Keratinocyte (primary cell): Measurements from ENCODE around the gene TMEM9B. TPM values are rescaled to one million over a fixed set of nuclear protein-coding genes. Genes with fewer than 3 reads are reported as not detected.

Experiments
- DNase-seq: peaks from one replicate; pipeline ENCODE4 v3.0.0-alpha.2; 2011; ENCODE audit warnings: low read depth, missing footprints, low spot score
- FAIRE-seq: peaks from 2 replicates; lab custom pipeline; 2011; peaks lifted over from hg19 to GRCh38; lab: Jason Lieb, UNC
- H2AFZ ChIP-seq: 2 replicates; pipeline ENCODE4 v1.6.0; 2012; ENCODE audit warnings: low read length, control low read depth, inconsistent platforms; ENCODE audit not compliant: control insufficient read depth
- H3K27ac ChIP-seq: 2 replicates; pipeline ENCODE4 v1.5.1; 2011; ENCODE audit warnings: low read length; ENCODE audit not compliant: control insufficient read depth, insufficient read depth
- H3K27me3 ChIP-seq: 3 replicates; pipeline ENCODE4 v1.6.0; 2011; ENCODE audit warnings: low read length; ENCODE audit not compliant: control insufficient read depth, insufficient read depth; ENCODE audit errors: extremely low read depth
- H3K36me3 ChIP-seq, 2 experiments: 2 replicates in 1 of 2; 3 replicates in 1 of 2; pipeline ENCODE4 v1.5.1; 2011; ENCODE audit warnings: low read length in 2 of 2, mild to moderate bottlenecking in 1 of 2; ENCODE audit not compliant: control insufficient read depth in 2 of 2, insufficient read depth in 2 of 2; ENCODE audit errors: extremely low read depth in 1 of 2
- H3K4me1 ChIP-seq: 3 replicates; pipeline ENCODE4 v1.5.1; 2011; ENCODE audit warnings: low read length; ENCODE audit not compliant: control insufficient read depth, insufficient read depth; ENCODE audit errors: extremely low read depth
- H3K4me2 ChIP-seq: 3 replicates; pipeline ENCODE4 v1.6.0; 2011; ENCODE audit warnings: low read depth, low read length; ENCODE audit not compliant: control insufficient read depth, insufficient read depth; ENCODE audit errors: extremely low read depth
- H3K4me3 ChIP-seq, 3 experiments: fragments of 200-600 bp in 1 of 3; sonication (generic) in 1 of 3; 2 replicates in 2 of 3; 3 replicates in 1 of 3; pipeline ENCODE4 v1.5.1; 2011 to 2016; ENCODE audit warnings: low read length in 3 of 3, mild to moderate bottlenecking in 3 of 3, control low read depth in 2 of 3, inconsistent platforms in 1 of 3, low read depth in 1 of 3, mixed read lengths in 1 of 3, mixed run types in 1 of 3, moderate library complexity in 1 of 3; ENCODE audit not compliant: control insufficient read depth in 2 of 3, insufficient read depth in 2 of 3; ENCODE audit errors: extremely low read depth in 1 of 3
- H3K79me2 ChIP-seq: 2 replicates; pipeline ENCODE4 v1.6.0; 2012; ENCODE audit warnings: low read length; ENCODE audit not compliant: control insufficient read depth, insufficient read depth
- H3K9ac ChIP-seq: 3 replicates; pipeline ENCODE4 v1.6.0; 2011; ENCODE audit warnings: low read length; ENCODE audit not compliant: control insufficient read depth, insufficient read depth; ENCODE audit errors: extremely low read depth
- H3K9me1 ChIP-seq: 3 replicates; pipeline ENCODE4 v1.6.0; 2011; ENCODE audit warnings: low read length; ENCODE audit not compliant: control insufficient read depth, insufficient read depth; ENCODE audit errors: extremely low read depth
- H3K9me3 ChIP-seq: 2 replicates; pipeline ENCODE4 v1.5.1; 2012; ENCODE audit warnings: low read depth, low read length; ENCODE audit not compliant: control insufficient read depth
- H4K20me1 ChIP-seq: 3 replicates; pipeline ENCODE4 v1.6.0; 2011; ENCODE audit warnings: low read length; ENCODE audit not compliant: control insufficient read depth, insufficient read depth; ENCODE audit errors: extremely low read depth
- CTCF ChIP-seq, 3 experiments: IDR thresholded peaks in 1 of 3; conservative IDR thresholded peaks in 1 of 3; optimal IDR thresholded peaks in 1 of 3; 2 replicates in 2 of 3; 3 replicates in 1 of 3; pipeline versions ENCODE3 to v1.5.1; 2011; ENCODE audit warnings: low read length in 3 of 3, mild to moderate bottlenecking in 3 of 3, moderate library complexity in 2 of 3, control low read depth in 1 of 3, inconsistent platforms in 1 of 3; ENCODE audit not compliant: insufficient read depth in 2 of 3; ENCODE audit errors: extremely low read depth in 1 of 3
- EZH2 ChIP-seq: IDR thresholded peaks from one replicate; pipeline ENCODE4 v1.6.1; 2012; ENCODE audit warnings: inconsistent platforms, mild to moderate bottlenecking, low read length, moderate library complexity
- dilution Hi-C: fragments of 300-500 bp; cut with MboI; formaldehyde crosslinking; loops from one replicate; pipeline ENCODE4 v1.7.0; 2020; ENCODE audit warnings: low sequenced_read_pairs; ENCODE audit not compliant: extremely low pct_ligation_motif_present
- polyA plus RNA-seq, 5 experiments: library from polyadenylated mRNA; depleted of rRNA in 3 of 5; stranded (reverse) in 3 of 5; stranded (forward) in 1 of 5; unstranded in 1 of 5; fragments of >200 nt; gene quantifications; 1 replicate in 1 of 5; 2 replicates in 3 of 5; 3 replicates in 1 of 5; pipeline versions ENCODE4 v1.2.1 to v1.2.3, GENCODE V29; 2011 to 2012; ENCODE audit warnings: missing spikeins in 2 of 5, low read depth in 1 of 5, low replicate concordance in 1 of 5

TMEM9B gene
- polyA plus RNA-seq, 1 donor (not counting 4 experiments of a cell fraction or from before 2014, with no cell fraction given): 60.8 TPM

- no peak overlapping the region for H3K9ac ChIP-seq
- no peaks in the 10 kb centered on the region for H3K36me3 ChIP-seq
- H3K4me2 ChIP-seq: peak overlapping the region; percentile 95
- H3K27ac ChIP-seq: peak overlapping the region; percentile 4
- FAIRE-seq (no peak), DNase-seq (no peak)
- H2AFZ ChIP-seq: no peak overlapping the region
- H3K4me3 ChIP-seq: peak overlapping the region in 2 of 3 experiments; percentile 79 to 81
- H3K79me2 ChIP-seq: peaks cover 41% of the 10 kb centered on the region
- no peaks in the 10 kb centered on the region for H3K9me3 ChIP-seq
- H3K9me1 ChIP-seq: no peaks in the 10 kb centered on the region
- H3K4me1 ChIP-seq: peaks cover 12% of the 10 kb centered on the region
- no peaks in the 10 kb centered on the region for H3K27me3 ChIP-seq
- H4K20me1 ChIP-seq: no peaks in the 10 kb centered on the region
- TF ChIP-seq EZH2 (no peak), CTCF (optimal IDR thresholded peaks at IDR 0.05 in 1 of 3, IDR thresholded peaks at IDR 0.05 in 1 of 3, conservative IDR thresholded peaks at IDR 0.05 in 1 of 3; ENCODE audit: extremely low read depth in 1 of 3, insufficient read depth in 2 of 3, low read length in 3 of 3) (no peak)
- dilution Hi-C loops: no loop called here
Measured at GRCh38 chr11:8962841-8963240, 1.4 kb downstream of the TMEM9B start.

GRCh38 chr11:8961401-8961800 lies 2.8 kb downstream of the TMEM9B start:
- H3K4me1 ChIP-seq: peaks cover 12% of the 10 kb centered on the region
- dilution Hi-C loops: no loop called here
- no peaks in the 10 kb centered on the region for H3K36me3 ChIP-seq
- no peak overlapping the region for H3K4me2 ChIP-seq
- H3K27ac ChIP-seq: no peak overlapping the region
- H3K9me3 ChIP-seq: no peaks in the 10 kb centered on the region
- no peak overlapping the region for H2AFZ ChIP-seq
- H4K20me1 ChIP-seq: no peaks in the 10 kb centered on the region
- FAIRE-seq: no peak
- H3K9ac ChIP-seq: no peak overlapping the region
- H3K4me3 ChIP-seq: no peak overlapping the region
- TF ChIP-seq EZH2: no peak
- no peak for TF ChIP-seq CTCF (optimal IDR thresholded peaks at IDR 0.05 in 1 of 3, IDR thresholded peaks at IDR 0.05 in 1 of 3, conservative IDR thresholded peaks at IDR 0.05 in 1 of 3; ENCODE audit: extremely low read depth in 1 of 3, insufficient read depth in 2 of 3, low read length in 3 of 3)
- DNase-seq: no peak
- H3K79me2 ChIP-seq: peaks cover 47% of the 10 kb centered on the region
- no peaks in the 10 kb centered on the region for H3K9me1 ChIP-seq
- no peaks in the 10 kb centered on the region for H3K27me3 ChIP-seq
